ENCODE results near the gene FBN1.

Gene FBN1

DNA sequence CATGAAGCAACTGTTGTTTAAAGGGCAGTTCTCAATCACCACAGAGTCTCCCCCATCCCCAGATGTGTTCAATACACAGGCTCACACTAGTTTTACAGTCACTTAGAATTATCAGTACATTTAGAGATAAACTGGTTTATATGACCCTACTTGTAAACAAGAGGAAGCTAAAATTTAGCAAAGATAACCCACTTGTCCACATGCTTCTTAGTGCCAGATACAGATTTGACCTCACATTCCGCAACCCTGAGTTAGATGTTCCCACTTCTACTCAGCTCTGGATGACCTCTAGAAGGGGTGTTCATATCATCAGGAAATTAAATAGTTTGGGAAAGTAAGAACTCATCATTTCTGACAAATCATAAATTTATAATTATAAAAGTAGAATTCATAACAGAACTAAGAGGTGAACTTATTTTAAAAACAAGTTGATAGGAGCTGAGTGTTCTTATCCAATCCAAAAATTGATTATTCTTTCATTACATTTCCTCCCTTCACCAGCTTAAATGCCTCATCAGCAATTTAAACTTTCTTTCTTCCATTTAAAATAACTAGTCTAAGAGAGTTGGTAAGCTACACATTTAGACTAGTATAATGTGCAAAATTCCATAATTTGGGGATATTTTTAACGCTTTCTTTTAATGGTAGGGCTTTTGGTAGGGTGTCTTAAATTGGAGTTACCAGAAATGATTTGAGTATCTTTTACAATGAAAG, 131.2 kb downstream of the FBN1 start:
- no peak for DNase-seq (ENCODE audit: low spot score)

- no peak for DNase-seq (ENCODE audit: low spot score)
Observed at GRCh38 chr15:48510976-48511375, 134.5 kb downstream of the FBN1 start.

DNA sequence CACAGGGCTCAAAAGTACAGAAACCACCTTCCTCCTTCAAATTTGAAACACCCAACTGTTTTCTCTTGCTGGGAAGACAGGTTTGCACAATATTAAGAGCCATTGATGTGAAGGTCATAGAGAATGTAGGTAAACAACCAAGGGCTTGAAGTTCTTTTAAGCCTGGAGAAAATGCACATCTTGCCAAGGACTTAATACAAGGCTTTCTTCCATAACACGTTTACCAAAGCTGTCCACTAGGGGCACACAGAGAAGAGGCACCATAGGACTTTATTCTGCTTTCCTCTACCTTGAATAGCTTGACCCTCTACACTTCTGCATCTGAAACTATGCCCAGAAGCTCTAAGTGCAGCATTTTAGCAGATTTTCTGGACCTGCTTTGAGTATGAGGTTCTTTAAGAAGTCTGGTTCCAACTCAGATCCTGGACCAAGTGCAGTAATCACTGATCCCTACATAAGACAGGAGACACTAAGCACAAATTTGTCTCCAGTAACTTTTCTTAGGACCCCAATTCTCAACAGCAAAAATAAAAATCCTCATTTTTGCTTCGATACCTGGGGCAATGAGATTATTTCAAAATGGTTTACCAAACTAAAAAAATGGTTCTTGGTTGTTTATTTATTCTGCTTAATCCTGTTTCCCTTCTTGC, 138.0 kb downstream of the FBN1 start:
- DNase-seq (ENCODE audit: low spot score) = peak; percentile 38

DNA sequence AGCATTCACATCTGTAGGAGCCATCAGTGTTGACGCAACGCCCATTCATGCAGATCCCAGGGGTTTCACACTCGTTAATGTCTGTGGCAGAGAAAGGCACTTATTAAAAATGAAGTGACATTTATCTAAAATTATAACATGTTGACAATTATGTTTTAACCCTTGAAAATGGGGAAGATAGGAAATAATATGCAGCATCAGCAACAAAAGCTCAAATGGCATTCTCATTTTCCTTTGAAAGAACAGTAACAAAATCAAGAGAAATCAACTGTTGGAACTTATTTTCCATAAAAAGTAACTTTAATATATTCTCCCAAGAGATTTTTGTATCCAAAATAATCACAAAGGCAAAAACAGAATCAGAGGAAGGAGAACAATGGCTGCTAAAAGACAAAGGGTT, 140.4 kb downstream of the FBN1 start:
- DNase-seq (ENCODE audit: low spot score) = no peak

GRCh38 chr15:48501208-48501607, 144.3 kb downstream of the FBN1 start:
- no peak for DNase-seq (ENCODE audit: low spot score)

GRCh38 chr15:48500595-48500994, 144.9 kb downstream of the FBN1 start:
- no peak for DNase-seq (ENCODE audit: low spot score)

DNA sequence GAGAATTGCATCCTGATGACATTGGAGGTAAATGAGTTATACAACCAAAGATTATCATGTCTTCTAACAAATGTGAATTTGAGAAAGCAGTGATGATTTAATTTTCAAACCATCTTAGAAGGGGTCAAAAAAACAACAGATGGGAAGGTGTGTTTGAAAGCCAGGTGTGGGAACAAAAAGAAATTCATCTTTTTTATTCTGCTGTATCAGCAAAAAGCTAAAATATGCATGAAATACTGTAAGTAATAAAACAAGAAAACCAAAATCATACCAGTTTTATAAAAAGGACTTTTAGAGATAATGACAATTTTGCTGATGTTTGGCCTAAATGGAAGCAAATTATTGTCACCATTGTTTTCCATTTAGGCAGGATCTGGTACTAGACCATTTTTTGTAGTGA, 145.5 kb downstream of the FBN1 start:
- no peak for DNase-seq (ENCODE audit: low spot score)

- DNase-seq (ENCODE audit: low spot score) = no peak
Observed at GRCh38 chr15:48498828-48499227, 146.7 kb downstream of the FBN1 start.

- no peak for DNase-seq (ENCODE audit: low spot score)
Observed at GRCh38 chr15:48494631-48495030, 150.9 kb downstream of the FBN1 start.

DNA sequence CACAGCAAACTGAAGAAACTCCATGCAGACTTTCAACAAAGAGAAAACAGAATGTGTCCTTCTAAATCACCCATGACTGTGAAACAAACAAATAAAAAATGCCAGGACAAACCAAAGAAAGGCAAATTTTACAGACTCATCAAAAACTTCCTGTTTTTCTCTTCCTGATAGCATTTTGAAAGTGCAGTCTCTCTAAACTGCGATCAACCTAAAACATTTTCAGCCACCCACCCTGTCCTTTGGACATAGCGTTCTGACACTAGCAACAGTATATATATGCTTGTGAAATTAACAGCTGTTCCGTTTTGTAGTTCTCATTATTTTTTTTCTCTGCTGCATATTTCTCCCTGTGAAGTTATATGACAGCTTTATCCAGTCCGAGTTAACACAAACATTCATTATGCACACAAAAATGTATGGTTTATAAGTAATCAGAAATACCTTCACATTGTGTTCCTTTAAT, 151.7 kb downstream of the FBN1 start:
- DNase-seq (ENCODE audit: low spot score) = no peak

GRCh38 chr15:48493084-48493762, 152.3 kb downstream of the FBN1 start:
- no peak for DNase-seq (ENCODE audit: low spot score)

GRCh38 chr15:48486228-48486627, 159.3 kb downstream of the FBN1 start:
- no peak for DNase-seq (ENCODE audit: low spot score)

DNA sequence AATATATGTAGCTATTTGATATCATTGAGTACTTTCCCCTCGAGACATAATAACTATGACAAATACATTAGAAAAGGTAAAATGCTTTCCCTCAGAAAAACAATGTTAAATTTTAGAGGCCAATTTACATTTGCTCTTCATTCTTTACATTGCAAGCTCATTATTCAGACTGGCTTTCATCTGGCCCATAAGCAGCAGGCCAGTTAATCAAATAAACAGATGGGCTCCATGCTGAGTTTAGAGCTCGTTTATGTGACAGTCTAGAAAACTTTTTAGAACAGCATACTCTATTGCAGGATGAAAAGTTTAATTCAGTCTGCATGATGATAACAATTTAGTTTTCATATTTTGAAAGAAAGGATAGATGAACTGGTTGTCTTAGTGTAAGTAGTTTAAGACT, 163.7 kb downstream of the FBN1 start:
- DNase-seq (ENCODE audit: low spot score) = no peak

DNA sequence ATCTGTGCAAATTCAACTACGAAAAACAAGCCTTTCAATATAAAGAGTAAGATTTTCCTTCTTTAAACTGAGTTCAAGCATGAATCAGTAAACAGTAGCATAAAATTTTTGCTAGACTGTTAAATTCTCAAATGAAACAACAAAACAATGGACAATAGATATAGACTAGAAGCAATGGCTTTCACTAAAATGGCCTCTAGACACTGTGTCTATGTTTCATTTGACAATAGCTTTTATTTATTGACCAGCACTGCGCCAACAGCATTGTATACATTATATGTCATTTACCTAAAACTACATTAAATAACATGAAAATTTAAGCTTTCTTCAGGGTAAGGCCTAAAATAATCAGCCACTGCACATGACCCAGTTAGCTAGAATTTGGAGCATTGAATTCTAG, 165.8 kb downstream of the FBN1 start:
- DNase-seq (ENCODE audit: low spot score) = no peak

GRCh38 chr15:48478581-48478980, 166.9 kb downstream of the FBN1 start:
- no peak for DNase-seq (ENCODE audit: low spot score)

- no peak for DNase-seq (ENCODE audit: low spot score)
Observed at GRCh38 chr15:48477795-48478360, 167.6 kb downstream of the FBN1 start.

- DNase-seq (ENCODE audit: low spot score) = no peak
Observed at GRCh38 chr15:48475600-48476395, 169.7 kb downstream of the FBN1 start.

DNA sequence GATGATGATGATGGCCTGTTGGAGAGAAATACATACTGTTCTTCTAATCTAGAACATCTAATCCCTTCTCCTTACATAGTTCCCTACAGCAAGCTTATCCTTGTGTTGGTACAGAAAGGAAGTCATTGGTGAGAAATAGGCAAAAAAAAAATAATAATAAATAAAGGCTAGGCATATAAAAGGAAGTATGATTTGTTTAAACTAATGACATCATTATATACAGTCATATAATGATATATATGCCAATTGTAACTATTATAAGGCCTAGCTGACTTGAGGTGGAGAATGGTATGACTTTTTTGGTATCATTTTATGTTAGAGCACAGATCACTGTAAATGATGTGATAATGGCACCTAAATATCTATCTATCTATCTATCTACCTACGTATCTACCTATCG, 171.8 kb downstream of the FBN1 start:
- DNase-seq (ENCODE audit: low spot score) = no peak

DNA sequence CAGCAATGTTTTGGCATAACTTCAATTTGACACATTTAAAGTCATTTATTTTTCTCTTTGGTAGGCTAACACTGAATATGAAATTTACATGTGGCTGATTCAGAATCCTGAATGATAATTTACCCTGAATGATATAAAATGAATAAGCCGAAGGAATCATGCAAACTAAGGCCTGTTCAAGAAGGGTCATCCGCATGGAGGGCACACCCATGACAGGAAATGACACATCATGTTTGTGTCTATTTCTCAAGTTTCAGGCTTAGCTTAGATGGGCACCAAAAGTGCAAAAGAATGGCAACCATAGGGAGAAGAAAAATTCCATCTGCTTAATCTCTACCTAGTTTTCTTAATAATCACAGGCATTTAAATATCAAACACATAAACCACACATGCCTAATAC, 172.8 kb downstream of the FBN1 start:
- DNase-seq (ENCODE audit: low spot score) = no peak

- no peak for DNase-seq (ENCODE audit: low spot score)
Observed at GRCh38 chr15:48471073-48471472, 174.4 kb downstream of the FBN1 start.

DNA sequence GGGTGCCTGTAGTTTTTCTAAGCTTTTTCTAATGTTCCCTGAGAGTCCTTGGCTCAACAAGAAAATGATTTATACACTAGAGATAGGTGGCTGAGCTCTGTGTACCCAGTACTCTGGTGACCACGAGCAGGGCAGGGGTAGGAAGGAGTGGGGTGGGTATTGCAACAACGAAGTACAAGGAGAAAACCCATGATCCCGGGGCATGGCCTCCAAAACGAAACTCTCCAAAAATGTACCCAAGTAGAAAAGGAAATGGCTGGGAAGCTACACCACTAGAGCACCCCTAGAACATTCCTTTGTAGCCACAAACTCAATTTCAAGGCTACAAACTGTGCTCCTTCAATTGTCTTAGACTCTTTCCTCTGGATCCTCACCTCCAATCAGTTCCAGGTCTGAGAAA, 175.4 kb downstream of the FBN1 start:
- DNase-seq (ENCODE audit: low spot score) = no peak

- no peak for DNase-seq (ENCODE audit: low spot score)
Observed at GRCh38 chr15:48469681-48470080, 175.8 kb downstream of the FBN1 start.
